Uterus (tissue), 2 donors: Measurements from ENCODE around the gene RUNX1.

ENCODE experiments used
- CTCF ChIP-seq, 4 experiments: fragments of 200-600 bp in 2 of 4; fragments of 450-650 bp in 2 of 4; sonication (generic) in 2 of 4; IDR thresholded peaks; one replicate each; pipeline ENCODE4 v1.5.1; 2016 to 2019; ENCODE audit warnings: antibody characterized with exemption in 4 of 4, mild to moderate bottlenecking in 2 of 4, moderate library complexity in 1 of 4
- POLR2A ChIP-seq, 2 donors: fragments of 450-650 bp; IDR thresholded peaks; one replicate each; pipeline ENCODE4 v1.6.1; 2016; ENCODE audit warnings: antibody characterized with exemption in 2 of 2, mild to moderate bottlenecking in 1 of 2, moderate library complexity in 1 of 2

- TF ChIP-seq CTCF (IDR thresholded peaks at IDR 0.05) (no peak), POLR2A (IDR thresholded peaks at IDR 0.05) (no peak)
Measured at GRCh38 chr21:34962586-34963222, 86.4 kb downstream of the RUNX1 start.
